SK-N-SH (cell line): ENCODE measurements around the gene CACFD1. TPM values are rescaled to one million over a fixed set of nuclear protein-coding genes. Genes with fewer than 3 reads are reported as not detected.
A peak's percentile ranks its signal among the peaks of the same experiment; 100 is the strongest.

Experiments used
- CTCF ChIA-PET: fragments of 300-600, 350-600 bp; formaldehyde crosslinking; extraction: SDS; loops from one replicate; lab custom pipeline; 2021; lab: Yijun Ruan, JAX
- POLR2A ChIA-PET: fragments of 350-600 bp; sonication (Branson Sonifier 250); formaldehyde crosslinking; extraction: SDS; loops from one replicate; lab custom pipeline; 2020; ENCODE audit warnings: antibody characterized with exemption, inconsistent platforms; lab: Yijun Ruan, JAX
- DNase-seq: peaks from one replicate; pipeline ENCODE4 v3.0.0; 2012
- H2AFZ ChIP-seq: fragments of 200-600 bp; sonication (generic); 2 replicates; pipeline ENCODE4 v1.8.1; 2016; ENCODE audit warnings: antibody characterized with exemption, mild to moderate bottlenecking, low read depth
- H3F3A ChIP-seq: fragments of 200-600 bp; sonication (generic); replicated peaks from 2 replicates; pipeline ENCODE3; 2016; ENCODE audit warnings: antibody characterized with exemption, mild to moderate bottlenecking; ENCODE audit not compliant: insufficient read depth
- H3K27ac ChIP-seq, 2 experiments: fragments of 200-500 bp in 1 of 2; fragments of 200-600 bp in 1 of 2; sonication (Bioruptor generic) in 1 of 2; sonication (generic), shearing (Covaris generic) in 1 of 2; 2 replicates each; pipeline versions ENCODE4 v1.5.1 to v1.6.1; 2014 to 2016; ENCODE audit warnings: low read depth in 2 of 2, inconsistent platforms in 1 of 2, low read length in 1 of 2, mild to moderate bottlenecking in 1 of 2, mixed read lengths in 1 of 2
- H3K27me3 ChIP-seq: fragments of 200-600 bp; sonication (generic), shearing (Covaris generic); 2 replicates; pipeline ENCODE4 v1.6.1; 2016; ENCODE audit warnings: mixed run types; ENCODE audit not compliant: insufficient read depth
- H3K36me3 ChIP-seq, 2 experiments: fragments of 200-500 bp in 1 of 2; fragments of 200-600 bp in 1 of 2; sonication (Bioruptor generic) in 1 of 2; sonication (generic) in 1 of 2; replicated peaks in 1 of 2; 2 replicates each; pipeline versions ENCODE3 to v1.5.1; 2014 to 2016; ENCODE audit warnings: low read length in 1 of 2, mild to moderate bottlenecking in 1 of 2; ENCODE audit not compliant: insufficient read depth in 2 of 2, control insufficient read depth in 1 of 2
- H3K4me1 ChIP-seq, 2 experiments: fragments of 200-500 bp in 1 of 2; fragments of 200-600 bp in 1 of 2; sonication (Bioruptor generic) in 1 of 2; sonication (generic), shearing (Covaris generic) in 1 of 2; 2 replicates each; pipeline versions ENCODE4 v1.5.1 to v1.6.1; 2014 to 2016; ENCODE audit warnings: low read depth in 1 of 2, low read length in 1 of 2, mixed run types in 1 of 2; ENCODE audit not compliant: insufficient read depth in 2 of 2, control insufficient read depth in 1 of 2
- H3K4me2 ChIP-seq: fragments of 200-600 bp; sonication (generic), shearing (Covaris generic); 2 replicates; pipeline ENCODE4 v1.6.1; 2017; ENCODE audit warnings: mixed run types
- H3K4me3 ChIP-seq, 2 experiments: fragments of 200-500 bp in 1 of 2; fragments of 200-600 bp in 1 of 2; sonication (Bioruptor generic) in 1 of 2; sonication (generic), shearing (Covaris generic) in 1 of 2; 2 replicates each; pipeline versions ENCODE4 v1.5.1 to v1.8.1; 2014 to 2016; ENCODE audit warnings: low read depth in 2 of 2, inconsistent platforms in 1 of 2, low read length in 1 of 2, mild to moderate bottlenecking in 1 of 2, mixed read lengths in 1 of 2, moderate library complexity in 1 of 2
- H3K79me2 ChIP-seq: fragments of 200-600 bp; sonication (generic); 2 replicates; pipeline ENCODE4 v1.8.1; 2017; ENCODE audit warnings: mild to moderate bottlenecking; ENCODE audit not compliant: insufficient read depth
- H3K9ac ChIP-seq: fragments of 200-600 bp; sonication (generic); 2 replicates; pipeline ENCODE4 v1.6.1; 2017; ENCODE audit warnings: mixed run types
- H3K9me2 ChIP-seq: fragments of 200-600 bp; sonication (generic); 2 replicates; pipeline ENCODE4 v1.6.1; 2017; ENCODE audit warnings: mixed run types
- H3K9me3 ChIP-seq: fragments of 200-600 bp; sonication (generic); 2 replicates; pipeline ENCODE4 v1.6.1; 2017; ENCODE audit warnings: mixed run types, mild to moderate bottlenecking, moderate library complexity
- H4K20me1 ChIP-seq: fragments of 200-600 bp; sonication (generic); 2 replicates; pipeline ENCODE4 v1.6.1; 2017; ENCODE audit warnings: mild to moderate bottlenecking, mixed run types; ENCODE audit not compliant: insufficient read depth
- CHD2 ChIP-seq: fragments of 150-350 bp; IDR thresholded peaks from 2 replicates; pipeline ENCODE4 v1.6.1; 2018; ENCODE audit warnings: low read length; ENCODE audit not compliant: partially characterized antibody
- ELF1 ChIP-seq: IDR thresholded peaks from 2 replicates; pipeline ENCODE4 v1.4.0; 2012
- EZH2phosphoT487 ChIP-seq: fragments of 200-600 bp; sonication (generic); IDR thresholded peaks from 2 replicates; pipeline ENCODE4 v1.6.1; 2017; ENCODE audit warnings: low read depth, mixed run types, mild to moderate bottlenecking, antibody characterized with exemption, moderate library complexity, borderline replicate concordance
- FOSL2 ChIP-seq: IDR thresholded peaks from 2 replicates; pipeline ENCODE4 v1.4.0; 2012; ENCODE audit warnings: low read depth, mild to moderate bottlenecking, moderate library complexity, borderline replicate concordance
- FOXM1 ChIP-seq: IDR thresholded peaks from 2 replicates; pipeline ENCODE4 v1.4.0; 2012; ENCODE audit warnings: low read depth, mild to moderate bottlenecking
- GABPA ChIP-seq: IDR thresholded peaks from 2 replicates; pipeline ENCODE4 v1.4.0; 2012; ENCODE audit warnings: low read depth, mild to moderate bottlenecking
- GATA2 ChIP-seq: sonication (generic); formaldehyde crosslinking; IDR thresholded peaks from 2 replicates; pipeline ENCODE4 v1.5.0; 2020; ENCODE audit warnings: mild to moderate bottlenecking, missing genetic modification reagents
- MEF2A ChIP-seq: IDR thresholded peaks from 2 replicates; pipeline ENCODE4 v1.4.0; 2012; ENCODE audit warnings: low read depth, borderline replicate concordance
- MXI1 ChIP-seq: IDR thresholded peaks from 2 replicates; pipeline ENCODE4 v1.6.1; 2012; ENCODE audit warnings: mild to moderate bottlenecking, low read depth, low read length, improper control_type of control experiment
- NRF1 ChIP-seq: IDR thresholded peaks from 2 replicates; pipeline ENCODE4 v1.6.1; 2012; ENCODE audit warnings: low read depth, mild to moderate bottlenecking, low read length
- POLR2AphosphoS5 ChIP-seq: IDR thresholded peaks from 2 replicates; pipeline ENCODE4 v1.6.1; 2012; ENCODE audit warnings: low read depth, low read length
- RCOR1 ChIP-seq: fragments of 150-350 bp; IDR thresholded peaks from 2 replicates; pipeline ENCODE4 v1.6.1; 2017; ENCODE audit warnings: antibody characterized with exemption, low read length
- RFX5 ChIP-seq: IDR thresholded peaks from 2 replicates; pipeline ENCODE4 v1.6.1; 2012; ENCODE audit warnings: mild to moderate bottlenecking, improper control_type of control experiment, low read length
- TEAD4 ChIP-seq: IDR thresholded peaks from 2 replicates; pipeline ENCODE4 v1.4.0; 2012; ENCODE audit warnings: mild to moderate bottlenecking, borderline replicate concordance; ENCODE audit not compliant: insufficient read depth
- YY1 ChIP-seq: IDR thresholded peaks from 2 replicates; pipeline ENCODE4 v1.4.0; 2012; ENCODE audit warnings: low read depth, mild to moderate bottlenecking
- WGBS: methylation state at CpG from one replicate; pipeline ENCODE4 v1.1.6; 2017; ENCODE audit warnings: low lambda C conversion rate; 5-methylcytosine and 5-hydroxymethylcytosine counted together
- polyA plus RNA-seq, 3 experiments: library from polyadenylated mRNA; depleted of rRNA; stranded (reverse); fragments of >200 nt; gene quantifications; 2 replicates each; pipeline ENCODE4 v1.2.3, GENCODE V29; 2012
- TF ChIP-seq, protein P1 (sequence below): IDR thresholded peaks from 2 replicates; pipeline ENCODE4 v1.4.0; 2012; ENCODE audit warnings: low read depth, borderline replicate concordance
- TF ChIP-seq, protein P2 (sequence below): fragments of 150-350 bp; IDR thresholded peaks from 2 replicates; pipeline ENCODE4 v1.6.1; 2017; ENCODE audit warnings: antibody characterized with exemption, low read length, low read depth, borderline replicate concordance
- TF ChIP-seq, protein P3 (sequence below): IDR thresholded peaks from 2 replicates; pipeline ENCODE4 v1.6.1; 2012; ENCODE audit warnings: mild to moderate bottlenecking, low read depth, low read length, moderate library complexity

CACFD1 gene
- polyA plus RNA-seq, 1 of the 3 experiments (the other 2 are of a cell fraction): 16.8 TPM

DNA sequence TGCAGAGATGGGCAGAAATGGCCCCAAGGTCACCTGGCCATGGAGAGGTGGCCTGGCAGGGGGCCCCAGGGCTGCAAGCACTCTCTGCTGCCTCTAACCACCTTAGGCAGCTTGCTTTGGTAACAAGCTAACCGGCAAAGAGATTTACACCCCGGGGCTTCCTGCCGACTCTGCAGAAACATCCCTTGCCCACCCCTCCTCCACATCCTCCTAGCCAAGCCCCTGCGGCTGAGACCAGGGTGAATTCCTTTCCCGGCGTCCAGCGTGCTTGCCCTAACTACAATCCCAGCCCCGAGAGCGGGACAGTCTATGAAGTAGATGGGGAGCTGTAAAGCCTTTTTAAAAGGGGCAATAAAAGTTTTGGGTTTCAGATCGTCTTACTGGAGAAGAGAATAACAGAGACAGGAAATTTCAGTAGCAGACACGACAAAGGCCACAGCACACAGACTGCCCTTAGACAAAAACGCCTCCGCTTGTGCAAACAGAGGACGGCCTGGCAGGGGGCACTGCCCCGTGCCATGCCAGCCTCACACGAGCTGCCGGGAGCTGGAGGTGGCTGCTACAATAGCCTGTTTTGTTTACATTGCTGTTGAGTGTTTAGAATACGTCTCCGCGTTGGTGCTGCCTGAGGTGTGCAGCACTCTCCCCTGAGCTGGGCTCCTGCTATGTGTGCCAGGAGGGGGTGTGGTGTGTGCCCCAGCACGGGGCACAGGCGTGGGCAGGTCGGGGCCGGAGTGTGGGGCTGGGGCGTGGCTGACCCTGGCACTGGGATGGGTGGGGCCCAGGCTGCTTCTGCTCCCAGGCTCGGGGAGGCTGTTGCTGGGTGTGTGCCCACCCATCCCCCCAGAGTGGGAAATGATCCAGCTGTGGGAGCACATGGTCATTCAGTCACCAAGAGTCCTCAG is 49.7 kb downstream of the CACFD1 start:
- Histone ChIP-seq H3K9me3 (no peaks in the 10 kb centered on the region), H2AFZ (no peak overlapping the region), H3K4me3 (no peak overlapping the region), H3K79me2 (no peaks in the 10 kb centered on the region), H3K9me2 (no peaks in the 10 kb centered on the region), H3K9ac (no peak overlapping the region), H3K27me3 (no peaks in the 10 kb centered on the region), H3K36me3 (no peaks in the 10 kb centered on the region), H4K20me1 (no peaks in the 10 kb centered on the region), H3K27ac (peak overlapping the region in 1 of 2 experiments; percentile 62; a peak in 2 of 4 replicates), H3K4me2 (no peak overlapping the region), H3K4me1 (peaks cover 0 to 63% of the 10 kb centered on the region in 2 experiments; a peak in 2 of 4 replicates), H3F3A (peaks cover 4% of the 10 kb centered on the region)
- whole genome bisulfite sequencing: 38% methylated on average over 16 of the region's 26 CpGs
- peak; percentile 67 for DNase-seq
- ChIA-PET CTCF (interaction anchor here (0.8 to 2.5 kb wide), 7 partner anchors 22 to 217 kb away, joined by 3 to 10 read pairs (median 3); partner anchors contain the start of gene ADAMTSL2), POLR2A (interaction anchor here (0.8 to 1.7 kb wide), 3 partner anchors 19 to 30 kb away, joined by 3 to 6 read pairs (median 4); partner anchors contain the start of genes ADAMTSL2 and SLC2A6)
- TF ChIP-seq MXI1: 0 out of 2 replicates have a peak, but pooled peaks have one; percentile 23
- TF ChIP-seq, protein P1, sequence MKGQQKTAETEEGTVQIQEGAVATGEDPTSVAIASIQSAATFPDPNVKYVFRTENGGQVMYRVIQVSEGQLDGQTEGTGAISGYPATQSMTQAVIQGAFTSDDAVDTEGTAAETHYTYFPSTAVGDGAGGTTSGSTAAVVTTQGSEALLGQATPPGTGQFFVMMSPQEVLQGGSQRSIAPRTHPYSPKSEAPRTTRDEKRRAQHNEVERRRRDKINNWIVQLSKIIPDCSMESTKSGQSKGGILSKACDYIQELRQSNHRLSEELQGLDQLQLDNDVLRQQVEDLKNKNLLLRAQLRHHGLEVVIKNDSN: no peak

DNA sequence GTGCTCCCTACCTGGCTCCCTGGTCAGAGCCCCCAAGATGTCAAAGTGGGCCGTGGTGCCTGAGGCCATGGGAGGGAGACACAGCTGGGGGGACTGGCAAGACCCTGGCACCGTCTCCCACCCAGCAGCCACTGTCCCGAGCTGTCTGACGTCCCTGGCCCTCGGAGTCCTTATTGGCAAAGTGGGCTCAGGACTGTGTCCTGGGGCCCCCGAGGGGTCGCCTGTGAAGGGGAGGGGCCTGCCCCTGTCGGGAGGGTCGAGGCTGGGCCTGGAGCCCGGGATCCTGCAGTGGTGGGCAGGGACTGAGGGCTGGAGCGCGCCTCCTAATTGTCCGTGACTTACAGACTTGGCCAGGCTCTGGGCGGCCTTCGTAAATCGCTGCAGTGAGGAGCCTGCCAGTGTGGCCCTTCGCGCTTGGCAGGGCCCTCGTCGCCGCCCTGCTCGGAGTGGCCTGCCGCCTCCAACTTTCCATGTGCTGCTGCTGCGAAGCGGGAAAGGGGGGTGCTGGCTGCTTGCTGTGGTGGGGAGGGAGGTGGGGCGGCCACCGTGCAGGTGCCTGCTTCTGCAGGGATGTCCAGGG is 51.2 kb downstream of the CACFD1 start:
- no peaks in the 10 kb centered on the region for H3K79me2 ChIP-seq
- no peak overlapping the region; a peak in 1 of 4 replicates for H3K27ac ChIP-seq
- DNase-seq: no peak
- peaks cover 0 to 68% of the 10 kb centered on the region in 2 experiments; a peak in 2 of 4 replicates for H3K4me1 ChIP-seq
- no peak overlapping the region for H3K9ac ChIP-seq
- POLR2A ChIA-PET: no interaction called here
- H3K4me2 ChIP-seq: no peak overlapping the region
- H3K9me2 ChIP-seq: no peaks in the 10 kb centered on the region
- H4K20me1 ChIP-seq: no peaks in the 10 kb centered on the region
- 90% methylated on average over 4 of the region's 27 CpGs for WGBS
- H3K4me3 ChIP-seq: no peak overlapping the region
- no peak overlapping the region for H2AFZ ChIP-seq
- no peaks in the 10 kb centered on the region for H3K9me3 ChIP-seq
- peaks cover 4% of the 10 kb centered on the region for H3F3A ChIP-seq
- H3K27me3 ChIP-seq: no peaks in the 10 kb centered on the region
- H3K36me3 ChIP-seq: no peaks in the 10 kb centered on the region
- CTCF ChIA-PET: interaction anchor here (1.4 to 2.5 kb wide), 2 partner anchors 12 to 23 kb away, joined by 4 to 10 read pairs; partner anchors contain the start of gene ADAMTSL2
- TF ChIP-seq CHD2 (no peak), FOXM1 (no peak), GABPA (no peak), TEAD4 (no peak), RCOR1 (no peak), NRF1 (no peak), GATA2 (CRISPR knock-in tag) (no peak), ELF1 (no peak), POLR2AphosphoS5 (no peak), RFX5 (no peak), FOSL2 (no peak), YY1 (no peak), MXI1 (no peak), EZH2phosphoT487 (no peak), MEF2A (no peak)
- TF ChIP-seq, protein P2, sequence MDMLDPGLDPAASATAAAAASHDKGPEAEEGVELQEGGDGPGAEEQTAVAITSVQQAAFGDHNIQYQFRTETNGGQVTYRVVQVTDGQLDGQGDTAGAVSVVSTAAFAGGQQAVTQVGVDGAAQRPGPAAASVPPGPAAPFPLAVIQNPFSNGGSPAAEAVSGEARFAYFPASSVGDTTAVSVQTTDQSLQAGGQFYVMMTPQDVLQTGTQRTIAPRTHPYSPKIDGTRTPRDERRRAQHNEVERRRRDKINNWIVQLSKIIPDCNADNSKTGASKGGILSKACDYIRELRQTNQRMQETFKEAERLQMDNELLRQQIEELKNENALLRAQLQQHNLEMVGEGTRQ: no peak
- TF ChIP-seq, protein P3, sequence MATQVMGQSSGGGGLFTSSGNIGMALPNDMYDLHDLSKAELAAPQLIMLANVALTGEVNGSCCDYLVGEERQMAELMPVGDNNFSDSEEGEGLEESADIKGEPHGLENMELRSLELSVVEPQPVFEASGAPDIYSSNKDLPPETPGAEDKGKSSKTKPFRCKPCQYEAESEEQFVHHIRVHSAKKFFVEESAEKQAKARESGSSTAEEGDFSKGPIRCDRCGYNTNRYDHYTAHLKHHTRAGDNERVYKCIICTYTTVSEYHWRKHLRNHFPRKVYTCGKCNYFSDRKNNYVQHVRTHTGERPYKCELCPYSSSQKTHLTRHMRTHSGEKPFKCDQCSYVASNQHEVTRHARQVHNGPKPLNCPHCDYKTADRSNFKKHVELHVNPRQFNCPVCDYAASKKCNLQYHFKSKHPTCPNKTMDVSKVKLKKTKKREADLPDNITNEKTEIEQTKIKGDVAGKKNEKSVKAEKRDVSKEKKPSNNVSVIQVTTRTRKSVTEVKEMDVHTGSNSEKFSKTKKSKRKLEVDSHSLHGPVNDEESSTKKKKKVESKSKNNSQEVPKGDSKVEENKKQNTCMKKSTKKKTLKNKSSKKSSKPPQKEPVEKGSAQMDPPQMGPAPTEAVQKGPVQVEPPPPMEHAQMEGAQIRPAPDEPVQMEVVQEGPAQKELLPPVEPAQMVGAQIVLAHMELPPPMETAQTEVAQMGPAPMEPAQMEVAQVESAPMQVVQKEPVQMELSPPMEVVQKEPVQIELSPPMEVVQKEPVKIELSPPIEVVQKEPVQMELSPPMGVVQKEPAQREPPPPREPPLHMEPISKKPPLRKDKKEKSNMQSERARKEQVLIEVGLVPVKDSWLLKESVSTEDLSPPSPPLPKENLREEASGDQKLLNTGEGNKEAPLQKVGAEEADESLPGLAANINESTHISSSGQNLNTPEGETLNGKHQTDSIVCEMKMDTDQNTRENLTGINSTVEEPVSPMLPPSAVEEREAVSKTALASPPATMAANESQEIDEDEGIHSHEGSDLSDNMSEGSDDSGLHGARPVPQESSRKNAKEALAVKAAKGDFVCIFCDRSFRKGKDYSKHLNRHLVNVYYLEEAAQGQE: no peak
